DOHH2 (cell line): ENCODE measurements around the gene CYP2S1.
"Not testable (repeated sequence)": the region's sequence is repeated elsewhere in the genome, so short reads cannot be mapped to it uniquely, and the experiment has no call there.

Experiments
- H3F3A ChIP-seq: fragments of 200-600 bp; sonication (generic), shearing (Covaris generic); 2 replicates; pipeline ENCODE4 v1.6.0; 2016; ENCODE audit warnings: antibody characterized with exemption, mild to moderate bottlenecking; ENCODE audit not compliant: control insufficient read depth, insufficient read depth
- H3K27ac ChIP-seq: fragments of 200-600 bp; sonication (generic); 2 replicates; pipeline ENCODE4 v1.5.1; 2014; ENCODE audit warnings: low read depth, mild to moderate bottlenecking, low read length, moderate library complexity
- H3K27me3 ChIP-seq: fragments of 200-600 bp; sonication (generic); 2 replicates; pipeline ENCODE4 v1.6.1; 2014; ENCODE audit warnings: mild to moderate bottlenecking, low read length, mixed read lengths; ENCODE audit not compliant: control insufficient read depth
- H3K36me3 ChIP-seq: fragments of 200-600 bp; sonication (generic); 2 replicates; pipeline ENCODE4 v1.6.1; 2014; ENCODE audit warnings: mild to moderate bottlenecking, low read length, moderate library complexity, mixed read lengths; ENCODE audit not compliant: control insufficient read depth
- H3K4me1 ChIP-seq: fragments of 200-600 bp; sonication (generic); 2 replicates; pipeline ENCODE4 v1.6.1; 2014; ENCODE audit warnings: mild to moderate bottlenecking, low read length, mixed read lengths; ENCODE audit not compliant: control insufficient read depth
- H3K4me2 ChIP-seq: fragments of 200-600 bp; sonication (generic); 2 replicates; pipeline ENCODE4 v1.6.0; 2014; ENCODE audit warnings: mild to moderate bottlenecking, low read length, moderate library complexity
- H3K4me3 ChIP-seq: fragments of 200-600 bp; sonication (generic); 2 replicates; pipeline ENCODE4 v1.5.1; 2014; ENCODE audit warnings: mild to moderate bottlenecking, low read length, mixed read lengths
- H3K79me2 ChIP-seq: fragments of 200-600 bp; sonication (generic); 2 replicates; pipeline ENCODE4 v1.6.1; 2014; ENCODE audit warnings: mild to moderate bottlenecking, low read length, mixed read lengths; ENCODE audit not compliant: control insufficient read depth
- H3K9me2 ChIP-seq: fragments of 200-600 bp; sonication (generic); replicated peaks from 2 replicates; pipeline ENCODE4 v1.6.1; 2014; ENCODE audit warnings: mild to moderate bottlenecking, low read length, mixed read lengths; ENCODE audit not compliant: control insufficient read depth
- H3K9me3 ChIP-seq: fragments of 200-600 bp; sonication (generic); 2 replicates; pipeline ENCODE4 v1.6.1; 2014; ENCODE audit warnings: antibody characterized with exemption, low read length, mixed read lengths; ENCODE audit not compliant: control insufficient read depth, insufficient read depth
- H4K20me1 ChIP-seq: fragments of 200-600 bp; sonication (generic); 2 replicates; pipeline ENCODE4 v1.6.0; 2014; ENCODE audit warnings: low read depth, mild to moderate bottlenecking, antibody characterized with exemption, low read length, moderate library complexity; ENCODE audit not compliant: control insufficient read depth, insufficient read depth
- EZH2phosphoT487 ChIP-seq: fragments of 200-600 bp; sonication (generic); IDR thresholded peaks from 2 replicates; pipeline ENCODE4 v1.6.1; 2017; ENCODE audit warnings: borderline replicate concordance, mild to moderate bottlenecking, antibody characterized with exemption, low read length, moderate library complexity, mixed read lengths
- TF ChIP-seq, protein P1 (sequence below): fragments of 200-600 bp; sonication (generic); IDR thresholded peaks from one replicate; pipeline ENCODE4 v1.5.1; 2014; ENCODE audit warnings: antibody characterized with exemption, mild to moderate bottlenecking, low read depth, low read length; ENCODE audit not compliant: poor library complexity, severe bottlenecking

CYP2S1 gene

DNA sequence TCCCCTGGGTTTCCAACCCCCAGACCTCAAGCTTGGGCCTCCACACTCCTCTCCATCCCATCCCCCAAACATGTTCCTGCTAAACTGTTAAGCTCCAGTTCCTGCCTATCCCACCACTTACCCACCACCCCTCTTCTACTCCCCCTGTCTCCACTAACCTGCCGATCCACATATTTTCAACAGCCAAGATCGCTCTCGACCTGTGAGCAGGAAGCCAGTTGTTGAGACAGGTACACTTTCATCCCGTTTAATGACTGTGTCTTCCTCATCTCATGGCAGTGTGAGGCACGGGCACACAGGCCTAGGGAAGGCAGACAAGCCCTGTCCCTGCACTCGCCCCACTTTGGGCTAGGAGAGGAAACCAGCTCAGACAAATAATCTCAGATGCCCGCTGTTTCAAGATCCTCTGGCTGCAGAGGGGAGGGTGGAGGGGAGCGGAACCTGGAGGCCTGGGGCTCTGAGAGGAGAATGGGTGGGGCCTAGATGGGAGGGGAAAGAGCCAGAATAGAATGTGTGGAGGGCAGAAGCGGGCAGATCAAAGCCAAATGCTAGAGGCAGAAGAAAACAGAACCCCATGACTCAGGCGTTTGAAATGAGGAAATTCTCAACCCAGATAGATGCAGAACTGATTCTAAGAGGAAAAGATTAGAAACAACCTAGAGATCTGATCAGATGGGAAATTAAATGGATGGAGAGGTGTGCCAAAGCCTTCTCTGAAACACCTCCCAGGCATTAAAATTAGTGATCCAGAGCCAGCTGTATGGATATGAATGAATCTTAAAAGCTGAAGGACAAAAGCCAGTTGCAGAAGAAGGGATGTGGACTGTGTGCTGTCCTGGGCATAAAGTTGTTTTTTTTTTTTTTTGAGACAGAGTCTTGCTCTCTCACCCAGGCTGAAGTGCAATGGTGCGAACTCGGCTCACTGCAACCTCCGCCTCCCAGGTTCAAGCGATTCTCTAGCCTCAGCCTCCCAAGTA lies 16.9 kb upstream of the CYP2S1 start:
- Histone ChIP-seq H3K79me2 (no peaks in the 10 kb centered on the region), H3K4me2 (no peak overlapping the region), H3K27me3 (no peaks in the 10 kb centered on the region), H3K4me3 (no peak overlapping the region), H3K36me3 (no peaks in the 10 kb centered on the region), H4K20me1 (no peaks in the 10 kb centered on the region), H3K27ac (no peak overlapping the region), H3K9me3 (no peaks in the 10 kb centered on the region), H3F3A (no peaks in the 10 kb centered on the region), H3K9me2 (no peaks in the 10 kb centered on the region), H3K4me1 (peaks cover 3% of the 10 kb centered on the region; the same call in 1 of the 2 replicates)
- TF ChIP-seq, protein P1, sequence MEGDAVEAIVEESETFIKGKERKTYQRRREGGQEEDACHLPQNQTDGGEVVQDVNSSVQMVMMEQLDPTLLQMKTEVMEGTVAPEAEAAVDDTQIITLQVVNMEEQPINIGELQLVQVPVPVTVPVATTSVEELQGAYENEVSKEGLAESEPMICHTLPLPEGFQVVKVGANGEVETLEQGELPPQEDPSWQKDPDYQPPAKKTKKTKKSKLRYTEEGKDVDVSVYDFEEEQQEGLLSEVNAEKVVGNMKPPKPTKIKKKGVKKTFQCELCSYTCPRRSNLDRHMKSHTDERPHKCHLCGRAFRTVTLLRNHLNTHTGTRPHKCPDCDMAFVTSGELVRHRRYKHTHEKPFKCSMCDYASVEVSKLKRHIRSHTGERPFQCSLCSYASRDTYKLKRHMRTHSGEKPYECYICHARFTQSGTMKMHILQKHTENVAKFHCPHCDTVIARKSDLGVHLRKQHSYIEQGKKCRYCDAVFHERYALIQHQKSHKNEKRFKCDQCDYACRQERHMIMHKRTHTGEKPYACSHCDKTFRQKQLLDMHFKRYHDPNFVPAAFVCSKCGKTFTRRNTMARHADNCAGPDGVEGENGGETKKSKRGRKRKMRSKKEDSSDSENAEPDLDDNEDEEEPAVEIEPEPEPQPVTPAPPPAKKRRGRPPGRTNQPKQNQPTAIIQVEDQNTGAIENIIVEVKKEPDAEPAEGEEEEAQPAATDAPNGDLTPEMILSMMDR: no peak
- no peak for TF ChIP-seq EZH2phosphoT487

DNA sequence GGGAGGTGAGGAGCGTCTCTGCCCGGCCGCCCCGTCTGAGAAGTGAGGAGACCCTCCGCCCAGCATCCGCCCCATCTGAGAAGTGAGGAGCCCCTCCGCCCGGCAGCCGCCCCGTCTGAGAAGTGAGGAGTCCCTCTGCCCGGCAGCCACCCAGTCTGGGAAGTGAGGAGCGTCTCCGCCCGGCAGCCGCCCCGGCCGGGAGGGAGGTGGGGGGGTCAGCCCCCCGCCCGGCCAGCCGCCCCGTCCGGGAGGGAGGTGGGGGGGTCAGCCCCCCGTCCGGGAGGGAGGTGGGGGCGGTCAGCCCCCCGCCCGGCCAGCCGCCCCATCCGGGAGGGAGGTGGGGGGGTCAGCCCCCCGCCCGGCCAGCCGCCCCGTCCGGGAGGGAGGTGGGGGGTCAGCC lies 12.8 kb upstream of the CYP2S1 start:
- H3K9me3 ChIP-seq, H3K27me3 ChIP-seq, H3K4me2 ChIP-seq, H3K4me3 ChIP-seq, H3K27ac ChIP-seq, H4K20me1 ChIP-seq, H3K4me1 ChIP-seq, H3K79me2 ChIP-seq, H3K9me2 ChIP-seq, H3K36me3 ChIP-seq, H3F3A ChIP-seq: not testable (repeated sequence)

DNA sequence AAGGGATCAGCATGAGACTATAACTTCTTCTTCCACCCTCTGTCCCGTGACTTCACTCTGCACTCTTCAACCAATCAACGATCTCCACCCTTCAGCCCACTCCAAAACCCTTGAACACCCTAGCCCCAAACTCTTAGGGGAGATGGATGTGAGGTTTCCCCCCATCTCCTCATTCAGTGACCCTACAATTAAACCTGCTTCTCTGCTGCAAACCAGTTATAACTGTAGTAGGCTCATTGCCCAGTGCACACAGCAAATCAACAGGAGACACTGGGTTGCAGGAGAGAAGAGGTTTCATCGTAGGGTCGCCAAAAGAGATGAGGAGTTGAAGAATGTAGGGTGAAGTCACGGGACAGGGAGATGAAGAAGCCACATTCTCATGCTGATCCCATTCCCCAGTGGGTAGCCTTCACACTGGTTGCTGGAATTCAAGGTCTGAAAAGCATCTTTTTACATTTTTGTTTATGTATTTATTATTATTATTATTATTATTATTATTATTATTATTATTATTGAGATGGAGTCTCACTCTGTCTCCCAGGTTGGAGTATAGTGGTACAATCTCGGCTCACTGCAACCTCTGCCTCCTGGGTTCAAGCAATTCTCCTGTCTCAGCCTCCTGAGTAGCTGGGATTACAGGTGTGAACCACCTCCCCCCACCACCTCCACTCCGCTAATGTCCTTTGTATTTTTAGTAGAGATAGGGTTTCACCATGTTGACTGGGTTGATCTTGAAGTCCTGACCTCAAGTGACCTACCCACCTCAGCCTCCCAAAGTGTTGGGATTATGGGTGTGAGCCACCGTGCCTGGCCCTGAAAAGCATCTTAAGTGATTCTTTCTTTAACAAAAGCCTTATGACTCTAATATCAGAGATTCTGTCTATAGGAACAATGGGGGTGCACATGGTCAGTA lies 5.8 kb upstream of the CYP2S1 start:
- Histone ChIP-seq H3K4me1 (no peaks in the 10 kb centered on the region), H3K36me3 (no peaks in the 10 kb centered on the region), H3K4me2 (no peak overlapping the region), H3K4me3 (no peak overlapping the region), H3K9me2 (no peaks in the 10 kb centered on the region), H4K20me1 (no peaks in the 10 kb centered on the region), H3K79me2 (no peaks in the 10 kb centered on the region), H3F3A (no peaks in the 10 kb centered on the region), H3K27me3 (no peaks in the 10 kb centered on the region), H3K27ac (no peak overlapping the region), H3K9me3 (no peaks in the 10 kb centered on the region)
- TF ChIP-seq EZH2phosphoT487: no peak
- TF ChIP-seq, protein P1: no peak
